Panc1 (cell line): ENCODE data around the gene USP40. TPM values are rescaled to one million over a fixed set of nuclear protein-coding genes. Genes with fewer than 3 reads are reported as not detected.
"Not testable (repeated sequence)": the region's sequence is repeated elsewhere in the genome, so short reads cannot be mapped to it uniquely, and the experiment has no call there.

Experiments
- ATAC-seq: fragments of 200-7000 bp; cut with Tn5 transposase; 2 replicates; pipeline ENCODE4 v1.9.1; 2020; ENCODE audit warnings: mild to moderate bottlenecking, moderate library complexity
- BruUV-seq: library from RNA; stranded (reverse); fragments of 400-500 nt; replicated peaks from 2 replicates; lab custom pipeline; 2021; lab: Mats Ljungman, UMichigan
- CTCF ChIA-PET: fragments of 300-600 bp; sonication (Branson Sonifier 250); formaldehyde crosslinking; loops from one replicate; lab custom pipeline; 2022; ENCODE audit warnings: antibody characterized with exemption; lab: Charles Lee
- POLR2A ChIA-PET: fragments of 300-600 bp; sonication (Branson Sonifier 250); formaldehyde crosslinking; loops from one replicate; lab custom pipeline; 2022; ENCODE audit warnings: antibody characterized with exemption; lab: Charles Lee
- DNase-seq: peaks from one replicate; pipeline ENCODE4 v3.0.0-alpha.2; 2010; ENCODE audit warnings: low read depth, low spot score
- H3K27ac ChIP-seq: 2 replicates; pipeline ENCODE4 v1.5.1; 2011; ENCODE audit warnings: mild to moderate bottlenecking, low read length, inconsistent platforms
- H3K27me3 ChIP-seq: fragments of 200-500 bp; sonication (Bioruptor generic); 2 replicates; pipeline ENCODE4 v1.6.0; 2014; ENCODE audit warnings: low read length, inconsistent platforms; ENCODE audit not compliant: control insufficient read depth, insufficient read depth
- H3K36me3 ChIP-seq: fragments of 200-500 bp; sonication (Bioruptor generic); 2 replicates; pipeline ENCODE4 v1.5.1; 2014; ENCODE audit warnings: inconsistent platforms, mild to moderate bottlenecking, low read length, moderate library complexity; ENCODE audit not compliant: control insufficient read depth, insufficient read depth
- H3K4me1 ChIP-seq: 2 replicates; pipeline ENCODE4 v1.5.1; 2011; ENCODE audit warnings: inconsistent platforms, mild to moderate bottlenecking, low read length, moderate library complexity; ENCODE audit not compliant: control insufficient read depth, insufficient read depth
- H3K4me3 ChIP-seq, 2 experiments: 2 replicates each; pipeline ENCODE4 v1.5.1; 2011 to 2012; ENCODE audit warnings: low read depth in 2 of 2, low read length in 2 of 2, mild to moderate bottlenecking in 2 of 2, inconsistent platforms in 1 of 2, moderate library complexity in 1 of 2
- H3K9me3 ChIP-seq: fragments of 200-500 bp; sonication (Bioruptor generic); 2 replicates; pipeline ENCODE4 v1.5.1; 2014; ENCODE audit warnings: low read depth, mild to moderate bottlenecking, inconsistent platforms, low read length, moderate library complexity; ENCODE audit not compliant: control insufficient read depth, insufficient read depth
- POLR2AphosphoS5 ChIP-seq: IDR thresholded peaks from 2 replicates; pipeline ENCODE4 v1.6.1; 2012; ENCODE audit warnings: mild to moderate bottlenecking, low read depth, low read length, moderate library complexity
- SIN3A ChIP-seq: IDR thresholded peaks from 2 replicates; pipeline ENCODE4 v1.6.1; 2012; ENCODE audit warnings: low read depth, mild to moderate bottlenecking, low read length, moderate library complexity, borderline replicate concordance; ENCODE audit not compliant: insufficient read depth
- TCF7L2 ChIP-seq: IDR thresholded peaks from 2 replicates; pipeline ENCODE4 v1.6.1; 2011; ENCODE audit warnings: mild to moderate bottlenecking, low read depth, low read length, inconsistent platforms
- in situ Hi-C: cut with HindIII; loops from 2 replicates; pipeline ENCODE4 v1.10.0; 2016; ENCODE audit warnings: low sequenced_read_pairs, low pct_unique_long_range_greater_than_20kb
- intact Hi-C: fragments of 100-400 bp; cut with micrococcal nuclease; formaldehyde crosslinking; loops from one replicate; pipeline ENCODE4 v1.10.0; 2022; ENCODE audit not compliant: unreplicated experiment
- total RNA-seq: library from RNA; stranded (reverse); gene quantifications from one replicate; pipeline ENCODE4 v1.2.1, GENCODE V29; 2021; ENCODE audit not compliant: unreplicated experiment
- TF ChIP-seq, protein P1 (sequence below), 2 experiments: IDR thresholded peaks; 2 replicates each; pipeline ENCODE4 v1.6.1; 2011 to 2012; ENCODE audit warnings: low read depth in 2 of 2, control low read depth in 1 of 2, low read length in 1 of 2, mild to moderate bottlenecking in 1 of 2, moderate library complexity in 1 of 2; ENCODE audit not compliant: insufficient read depth in 1 of 2
- TF ChIP-seq, protein P2 (sequence below): fragments of 450-650 bp; IDR thresholded peaks from 2 replicates; pipeline ENCODE4 v1.5.1; 2017; ENCODE audit warnings: mild to moderate bottlenecking

The USP40 gene
- total RNA-seq, 1 experiment from 2014 or later = 26.6 TPM

DNA sequence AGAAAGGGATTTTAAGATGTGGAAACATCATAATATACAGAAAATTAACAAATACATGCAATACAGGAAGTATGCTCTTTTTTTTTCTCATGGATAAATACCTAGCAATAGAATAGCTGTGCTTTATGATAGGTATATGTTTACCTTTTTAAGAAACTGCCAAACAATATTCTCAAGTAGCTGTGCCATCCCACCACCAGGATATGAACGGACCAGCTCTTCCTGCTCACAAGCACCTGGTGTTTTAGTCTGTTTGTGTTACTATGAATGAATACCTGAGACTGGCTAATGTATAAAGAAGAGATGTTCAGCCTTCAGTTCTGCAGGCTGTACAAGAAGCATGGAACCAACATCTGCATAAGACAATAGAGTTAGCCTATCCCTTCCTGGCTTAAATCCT lies 30.9 kb upstream of the USP40 start:
- no peak overlapping the region for H3K27ac ChIP-seq
- intact Hi-C loops = no loop called here
- H3K4me3 ChIP-seq = no peak overlapping the region
- in situ Hi-C loops = no loop called here
- no TSS peak for BruUV-seq
- no peak for TF ChIP-seq SIN3A
- no peak for TF ChIP-seq POLR2AphosphoS5
- TF ChIP-seq, protein P1, sequence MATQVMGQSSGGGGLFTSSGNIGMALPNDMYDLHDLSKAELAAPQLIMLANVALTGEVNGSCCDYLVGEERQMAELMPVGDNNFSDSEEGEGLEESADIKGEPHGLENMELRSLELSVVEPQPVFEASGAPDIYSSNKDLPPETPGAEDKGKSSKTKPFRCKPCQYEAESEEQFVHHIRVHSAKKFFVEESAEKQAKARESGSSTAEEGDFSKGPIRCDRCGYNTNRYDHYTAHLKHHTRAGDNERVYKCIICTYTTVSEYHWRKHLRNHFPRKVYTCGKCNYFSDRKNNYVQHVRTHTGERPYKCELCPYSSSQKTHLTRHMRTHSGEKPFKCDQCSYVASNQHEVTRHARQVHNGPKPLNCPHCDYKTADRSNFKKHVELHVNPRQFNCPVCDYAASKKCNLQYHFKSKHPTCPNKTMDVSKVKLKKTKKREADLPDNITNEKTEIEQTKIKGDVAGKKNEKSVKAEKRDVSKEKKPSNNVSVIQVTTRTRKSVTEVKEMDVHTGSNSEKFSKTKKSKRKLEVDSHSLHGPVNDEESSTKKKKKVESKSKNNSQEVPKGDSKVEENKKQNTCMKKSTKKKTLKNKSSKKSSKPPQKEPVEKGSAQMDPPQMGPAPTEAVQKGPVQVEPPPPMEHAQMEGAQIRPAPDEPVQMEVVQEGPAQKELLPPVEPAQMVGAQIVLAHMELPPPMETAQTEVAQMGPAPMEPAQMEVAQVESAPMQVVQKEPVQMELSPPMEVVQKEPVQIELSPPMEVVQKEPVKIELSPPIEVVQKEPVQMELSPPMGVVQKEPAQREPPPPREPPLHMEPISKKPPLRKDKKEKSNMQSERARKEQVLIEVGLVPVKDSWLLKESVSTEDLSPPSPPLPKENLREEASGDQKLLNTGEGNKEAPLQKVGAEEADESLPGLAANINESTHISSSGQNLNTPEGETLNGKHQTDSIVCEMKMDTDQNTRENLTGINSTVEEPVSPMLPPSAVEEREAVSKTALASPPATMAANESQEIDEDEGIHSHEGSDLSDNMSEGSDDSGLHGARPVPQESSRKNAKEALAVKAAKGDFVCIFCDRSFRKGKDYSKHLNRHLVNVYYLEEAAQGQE (IDR thresholded peaks at IDR 0.05; ENCODE audit: insufficient read depth in 1 of 2, low read depth in 2 of 2, low read length in 1 of 2) = no peak
- TF ChIP-seq, protein P2, sequence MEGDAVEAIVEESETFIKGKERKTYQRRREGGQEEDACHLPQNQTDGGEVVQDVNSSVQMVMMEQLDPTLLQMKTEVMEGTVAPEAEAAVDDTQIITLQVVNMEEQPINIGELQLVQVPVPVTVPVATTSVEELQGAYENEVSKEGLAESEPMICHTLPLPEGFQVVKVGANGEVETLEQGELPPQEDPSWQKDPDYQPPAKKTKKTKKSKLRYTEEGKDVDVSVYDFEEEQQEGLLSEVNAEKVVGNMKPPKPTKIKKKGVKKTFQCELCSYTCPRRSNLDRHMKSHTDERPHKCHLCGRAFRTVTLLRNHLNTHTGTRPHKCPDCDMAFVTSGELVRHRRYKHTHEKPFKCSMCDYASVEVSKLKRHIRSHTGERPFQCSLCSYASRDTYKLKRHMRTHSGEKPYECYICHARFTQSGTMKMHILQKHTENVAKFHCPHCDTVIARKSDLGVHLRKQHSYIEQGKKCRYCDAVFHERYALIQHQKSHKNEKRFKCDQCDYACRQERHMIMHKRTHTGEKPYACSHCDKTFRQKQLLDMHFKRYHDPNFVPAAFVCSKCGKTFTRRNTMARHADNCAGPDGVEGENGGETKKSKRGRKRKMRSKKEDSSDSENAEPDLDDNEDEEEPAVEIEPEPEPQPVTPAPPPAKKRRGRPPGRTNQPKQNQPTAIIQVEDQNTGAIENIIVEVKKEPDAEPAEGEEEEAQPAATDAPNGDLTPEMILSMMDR = no peak
- no peak for TF ChIP-seq TCF7L2
- ChIA-PET POLR2A (no interaction called here), CTCF (no interaction called here)
- H3K27me3 ChIP-seq = peaks cover 4% of the 10 kb centered on the region
- no peaks in the 10 kb centered on the region for H3K4me1 ChIP-seq
- ATAC-seq = no peak
- H3K36me3 ChIP-seq = no peaks in the 10 kb centered on the region
- DNase-seq = no peak
- no peaks in the 10 kb centered on the region for H3K9me3 ChIP-seq

DNA sequence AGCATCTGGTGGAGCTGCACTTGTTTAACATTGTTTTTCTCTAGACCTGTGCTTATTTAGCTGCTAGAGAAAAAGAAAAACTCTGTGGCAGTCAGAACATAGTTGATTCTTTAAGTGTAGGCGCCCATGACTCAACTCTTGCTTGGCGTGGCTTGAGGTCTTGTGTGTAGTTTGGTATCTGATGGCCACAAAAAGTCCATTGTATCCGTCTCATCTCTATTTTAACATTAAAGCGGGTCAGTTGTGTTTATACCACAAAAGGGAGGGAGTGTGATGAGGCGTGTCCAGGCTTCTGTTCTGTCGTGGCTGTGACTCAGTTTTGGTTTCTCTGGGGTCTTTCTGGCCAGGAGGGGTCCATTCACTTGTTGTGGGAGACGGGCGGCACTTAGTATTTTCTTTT lies 26.6 kb upstream of the USP40 start:
- no peak for DNase-seq
- in situ Hi-C loops (no loop called here), intact Hi-C loops (no loop called here)
- no peak overlapping the region for H3K27ac ChIP-seq
- no peaks in the 10 kb centered on the region for H3K4me1 ChIP-seq
- no peak for TF ChIP-seq POLR2AphosphoS5
- TF ChIP-seq, protein P2 = no peak
- H3K27me3 ChIP-seq = no peaks in the 10 kb centered on the region
- H3K36me3 ChIP-seq = no peaks in the 10 kb centered on the region
- no peak overlapping the region for H3K4me3 ChIP-seq
- CTCF ChIA-PET = no interaction called here
- ATAC-seq = no peak
- no TSS peak for BruUV-seq
- no peaks in the 10 kb centered on the region for H3K9me3 ChIP-seq
- POLR2A ChIA-PET = no interaction called here

DNA sequence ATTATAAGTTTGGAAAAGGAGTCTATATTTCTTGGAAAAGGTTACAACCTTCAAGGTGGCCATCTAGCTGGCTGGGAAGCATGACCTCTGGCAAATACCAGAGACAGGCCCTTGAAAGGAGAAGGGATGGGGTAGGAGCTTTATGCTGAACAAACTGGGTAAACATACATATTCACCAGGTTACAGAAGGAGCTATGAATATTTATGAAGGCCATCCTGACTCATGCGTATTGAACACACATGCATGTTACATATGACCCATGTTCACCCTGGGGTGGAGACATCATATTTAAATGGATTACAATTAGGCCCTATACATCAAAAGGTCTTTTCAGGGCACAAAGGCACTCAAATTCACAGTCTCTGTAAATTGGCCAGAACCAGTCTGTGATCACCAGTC lies 26.1 kb upstream of the USP40 start:
- H3K4me1 ChIP-seq, H3K27me3 ChIP-seq, CTCF ChIA-PET, ATAC-seq, H3K4me3 ChIP-seq, in situ Hi-C loops, intact Hi-C loops, H3K9me3 ChIP-seq, POLR2A ChIA-PET, BruUV-seq, H3K27ac ChIP-seq, DNase-seq, H3K36me3 ChIP-seq: not testable (repeated sequence)
